ENCODE measurements around the gene CPPED1. TPM values are rescaled to one million over a fixed set of nuclear protein-coding genes. Genes with fewer than 3 reads are reported as not detected.

The CPPED1 gene
- total RNA-seq, 1 experiment from 2014 or later = 8.1 TPM

- POLR2A ChIA-PET = no interaction called here
- DNase-seq (ENCODE audit: low read depth, low spot score) (no peak), ATAC-seq (no peak)
- no TSS peak for BruUV-seq (replicated peaks)
- no peaks in the 10 kb centered on the region for H3K36me3 ChIP-seq (ENCODE audit: control insufficient read depth in 1 of 2, insufficient read depth in 2 of 2, low read length in 2 of 2)
- H3K79me2 ChIP-seq (ENCODE audit: insufficient read depth, low read length) = no peaks in the 10 kb centered on the region
- intact Hi-C loops (cut with micrococcal nuclease) = no loop called here
- CTCF ChIA-PET = no interaction called here
- TF ChIP-seq, protein P1, sequence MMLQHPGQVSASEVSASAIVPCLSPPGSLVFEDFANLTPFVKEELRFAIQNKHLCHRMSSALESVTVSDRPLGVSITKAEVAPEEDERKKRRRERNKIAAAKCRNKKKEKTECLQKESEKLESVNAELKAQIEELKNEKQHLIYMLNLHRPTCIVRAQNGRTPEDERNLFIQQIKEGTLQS (IDR thresholded peaks at IDR 0.05) = no peak
- no peak for TF ChIP-seq TCF7L2 (IDR thresholded peaks at IDR 0.05; ENCODE audit: borderline replicate concordance, extremely low read depth, insufficient read depth, insufficient read length)
- TF ChIP-seq EZH2 (IDR thresholded peaks at IDR 0.05) = no peak
- TF ChIP-seq, protein P2, sequence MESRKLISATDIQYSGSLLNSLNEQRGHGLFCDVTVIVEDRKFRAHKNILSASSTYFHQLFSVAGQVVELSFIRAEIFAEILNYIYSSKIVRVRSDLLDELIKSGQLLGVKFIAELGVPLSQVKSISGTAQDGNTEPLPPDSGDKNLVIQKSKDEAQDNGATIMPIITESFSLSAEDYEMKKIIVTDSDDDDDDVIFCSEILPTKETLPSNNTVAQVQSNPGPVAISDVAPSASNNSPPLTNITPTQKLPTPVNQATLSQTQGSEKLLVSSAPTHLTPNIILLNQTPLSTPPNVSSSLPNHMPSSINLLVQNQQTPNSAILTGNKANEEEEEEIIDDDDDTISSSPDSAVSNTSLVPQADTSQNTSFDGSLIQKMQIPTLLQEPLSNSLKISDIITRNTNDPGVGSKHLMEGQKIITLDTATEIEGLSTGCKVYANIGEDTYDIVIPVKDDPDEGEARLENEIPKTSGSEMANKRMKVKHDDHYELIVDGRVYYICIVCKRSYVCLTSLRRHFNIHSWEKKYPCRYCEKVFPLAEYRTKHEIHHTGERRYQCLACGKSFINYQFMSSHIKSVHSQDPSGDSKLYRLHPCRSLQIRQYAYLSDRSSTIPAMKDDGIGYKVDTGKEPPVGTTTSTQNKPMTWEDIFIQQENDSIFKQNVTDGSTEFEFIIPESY (IDR thresholded peaks at IDR 0.05; ENCODE audit: extremely low read depth, insufficient replicate concordance, low read length) = no peak
- no peak for TF ChIP-seq SIN3A (IDR thresholded peaks at IDR 0.05; ENCODE audit: low read depth)
- no peak for TF ChIP-seq MAX (IDR thresholded peaks at IDR 0.05)
- no peak for TF ChIP-seq ELF1 (IDR thresholded peaks at IDR 0.05; ENCODE audit: borderline replicate concordance, low read depth)
- TF ChIP-seq SRF (IDR thresholded peaks at IDR 0.05; ENCODE audit: low read depth) = no peak
- TF ChIP-seq SP1 (IDR thresholded peaks at IDR 0.05; ENCODE audit: low read depth) = no peak
- TF ChIP-seq CBX3 (IDR thresholded peaks at IDR 0.05; ENCODE audit: low read depth) = no peak
- TF ChIP-seq EZH2phosphoT487 (IDR thresholded peaks at IDR 0.05; ENCODE audit: borderline replicate concordance) = no peak
- no peak for TF ChIP-seq YY1 (IDR thresholded peaks at IDR 0.05; ENCODE audit: extremely low read depth, insufficient replicate concordance, low read depth, low read length)
- TF ChIP-seq, protein P3, sequence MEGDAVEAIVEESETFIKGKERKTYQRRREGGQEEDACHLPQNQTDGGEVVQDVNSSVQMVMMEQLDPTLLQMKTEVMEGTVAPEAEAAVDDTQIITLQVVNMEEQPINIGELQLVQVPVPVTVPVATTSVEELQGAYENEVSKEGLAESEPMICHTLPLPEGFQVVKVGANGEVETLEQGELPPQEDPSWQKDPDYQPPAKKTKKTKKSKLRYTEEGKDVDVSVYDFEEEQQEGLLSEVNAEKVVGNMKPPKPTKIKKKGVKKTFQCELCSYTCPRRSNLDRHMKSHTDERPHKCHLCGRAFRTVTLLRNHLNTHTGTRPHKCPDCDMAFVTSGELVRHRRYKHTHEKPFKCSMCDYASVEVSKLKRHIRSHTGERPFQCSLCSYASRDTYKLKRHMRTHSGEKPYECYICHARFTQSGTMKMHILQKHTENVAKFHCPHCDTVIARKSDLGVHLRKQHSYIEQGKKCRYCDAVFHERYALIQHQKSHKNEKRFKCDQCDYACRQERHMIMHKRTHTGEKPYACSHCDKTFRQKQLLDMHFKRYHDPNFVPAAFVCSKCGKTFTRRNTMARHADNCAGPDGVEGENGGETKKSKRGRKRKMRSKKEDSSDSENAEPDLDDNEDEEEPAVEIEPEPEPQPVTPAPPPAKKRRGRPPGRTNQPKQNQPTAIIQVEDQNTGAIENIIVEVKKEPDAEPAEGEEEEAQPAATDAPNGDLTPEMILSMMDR (IDR thresholded peaks at IDR 0.05 in 2 of 3, conservative IDR thresholded peaks at IDR 0.05 in 1 of 3; ENCODE audit: borderline replicate concordance in 1 of 3, insufficient read depth in 1 of 3, low read depth in 2 of 3, low read length in 2 of 3) = no peak
- no peak for TF ChIP-seq ZNF274 (IDR thresholded peaks at IDR 0.05; ENCODE audit: low read depth, low read length)
- TF ChIP-seq ZFX (IDR thresholded peaks at IDR 0.05) = no peak
- no peak overlapping the region for H3K4me3 ChIP-seq (replicated peaks in 1 of 2; ENCODE audit: low read depth in 1 of 2, low read length in 2 of 2)
- H3K9me3 ChIP-seq (ENCODE audit: control insufficient read depth in 1 of 2, insufficient read depth in 1 of 2, low read depth in 1 of 2, low read length in 2 of 2) = no peaks in the 10 kb centered on the region
- no peak overlapping the region for H3K9ac ChIP-seq (ENCODE audit: low read length)
- no peaks in the 10 kb centered on the region for H4K20me1 ChIP-seq (ENCODE audit: insufficient read depth)
- RAD21 ChIA-PET (ENCODE audit: low non-redundant PET in 1 of 2, low total read pairs in 2 of 2, uncharacterized antibody in 2 of 2, unreplicated experiment in 2 of 2) = no interaction called here
- H3K9me2 ChIP-seq (ENCODE audit: insufficient read depth) = no peaks in the 10 kb centered on the region
- H3K27ac ChIP-seq (ENCODE audit: low read depth, low read length) = no peak overlapping the region
- H3K27me3 ChIP-seq (ENCODE audit: insufficient read depth, low read length) = no peaks in the 10 kb centered on the region
- H2AFZ ChIP-seq (ENCODE audit: low read depth, low read length, poor library complexity, severe bottlenecking) = no peak overlapping the region
- no peak overlapping the region for H3K4me2 ChIP-seq (ENCODE audit: low read length)
- H3K4me1 ChIP-seq (ENCODE audit: control insufficient read depth in 1 of 2, insufficient read depth in 2 of 2, low read length in 2 of 2) = no peaks in the 10 kb centered on the region
Measured at GRCh38 chr16:12679660-12680272, 123.9 kb downstream of the CPPED1 start.
